Breast epithelium (tissue), 4 donors: ENCODE data around the gene HELLS. TPM values are rescaled to one million over a fixed set of nuclear protein-coding genes. Genes with fewer than 3 reads are reported as not detected.

Experiments
- DNase-seq, 2 donors: peaks; one replicate each; pipeline ENCODE4 v3.0.0-alpha.2; 2019; ENCODE audit warnings: low spot score in 2 of 2
- H3K27ac ChIP-seq, 2 donors: fragments of 200-600 bp; sonication (generic) in 1 of 2; one replicate each; pipeline ENCODE4 v1.5.1; 2016 to 2019; ENCODE audit warnings: mild to moderate bottlenecking in 1 of 2
- H3K27me3 ChIP-seq, 2 donors: fragments of 200-600 bp; sonication (generic) in 1 of 2; one replicate each; pipeline versions ENCODE4 v1.5.1 to v1.6.0; 2017 to 2019; ENCODE audit warnings: control low read depth in 1 of 2, mild to moderate bottlenecking in 1 of 2
- H3K36me3 ChIP-seq: fragments of 200-600 bp; one replicate; pipeline ENCODE4 v1.5.1; 2019
- H3K4me1 ChIP-seq, 2 donors: fragments of 200-600 bp; sonication (generic); one replicate each; pipeline ENCODE4 v1.5.1; 2016 to 2019; ENCODE audit warnings: control low read depth in 1 of 2
- H3K4me3 ChIP-seq, 3 donors: fragments of 200-600 bp; sonication (generic); 1 replicate in 2 of 3; 2 replicates in 1 of 3; pipeline ENCODE4 v1.5.1; 2016 to 2019; ENCODE audit warnings: mild to moderate bottlenecking in 3 of 3, moderate library complexity in 2 of 3
- H3K9me3 ChIP-seq, 2 donors: fragments of 200-600 bp; sonication (generic) in 1 of 2; one replicate each; pipeline ENCODE4 v1.5.1; 2016 to 2019; ENCODE audit warnings: control low read depth in 1 of 2
- POLR2A ChIP-seq: fragments of 450-650 bp; IDR thresholded peaks from one replicate; pipeline ENCODE4 v1.6.1; 2016; ENCODE audit warnings: antibody characterized with exemption, mild to moderate bottlenecking, moderate library complexity
- POLR2AphosphoS5 ChIP-seq, 3 donors: sonication (generic); formaldehyde crosslinking; IDR thresholded peaks; one replicate each; pipeline ENCODE4 v1.6.1; 2017; ENCODE audit warnings: antibody characterized with exemption in 3 of 3
- intact Hi-C: fragments of 100-400 bp; cut with DNase I; formaldehyde crosslinking; loops from one replicate; pipeline ENCODE4 v1.15.1; 2023; ENCODE audit warnings: low total_unique reads
- total RNA-seq, 3 donors: library from RNA; depleted of rRNA; stranded (reverse); fragments of >200 nt; gene quantifications; one replicate each; pipeline ENCODE4 v1.1.0, GENCODE V29; 2016
- TF ChIP-seq, protein P1 (sequence below), 3 donors: fragments of 450-650 bp; IDR thresholded peaks; one replicate each; pipeline ENCODE4 v1.5.1; 2016 to 2017; ENCODE audit warnings: antibody characterized with exemption in 3 of 3, mild to moderate bottlenecking in 3 of 3, moderate library complexity in 3 of 3

HELLS gene
- total RNA-seq, 3 donors from 2014 or later: 1.8 to 9.8 (median 7.5) TPM

DNA sequence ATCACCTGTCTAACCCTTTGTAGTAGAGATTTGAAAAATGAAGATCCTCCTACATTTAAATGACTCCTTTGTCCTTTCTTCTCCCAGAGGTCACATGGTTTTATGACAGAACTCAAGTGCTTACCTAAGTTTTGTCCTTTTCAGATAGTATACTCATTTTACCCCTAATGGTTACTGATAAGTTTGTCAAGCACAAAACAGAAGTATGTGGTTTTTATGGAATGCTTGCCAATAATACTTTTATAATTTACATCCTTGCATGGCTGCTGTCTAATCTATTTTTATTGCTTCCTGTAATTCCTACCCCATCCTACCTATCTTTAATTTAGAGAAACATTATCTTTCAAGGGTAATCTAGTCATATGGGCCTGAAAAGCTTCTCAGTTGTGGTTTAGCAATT is 37.5 kb downstream of the HELLS start:
- intact Hi-C loops: no loop called here
- Histone ChIP-seq H3K36me3 (no peaks in the 10 kb centered on the region), H3K9me3 (no peaks in the 10 kb centered on the region), H3K27me3 (no peaks in the 10 kb centered on the region), H3K27ac (no peak overlapping the region), H3K4me1 (no peaks in the 10 kb centered on the region), H3K4me3 (no peak overlapping the region)
- TF ChIP-seq, protein P1, sequence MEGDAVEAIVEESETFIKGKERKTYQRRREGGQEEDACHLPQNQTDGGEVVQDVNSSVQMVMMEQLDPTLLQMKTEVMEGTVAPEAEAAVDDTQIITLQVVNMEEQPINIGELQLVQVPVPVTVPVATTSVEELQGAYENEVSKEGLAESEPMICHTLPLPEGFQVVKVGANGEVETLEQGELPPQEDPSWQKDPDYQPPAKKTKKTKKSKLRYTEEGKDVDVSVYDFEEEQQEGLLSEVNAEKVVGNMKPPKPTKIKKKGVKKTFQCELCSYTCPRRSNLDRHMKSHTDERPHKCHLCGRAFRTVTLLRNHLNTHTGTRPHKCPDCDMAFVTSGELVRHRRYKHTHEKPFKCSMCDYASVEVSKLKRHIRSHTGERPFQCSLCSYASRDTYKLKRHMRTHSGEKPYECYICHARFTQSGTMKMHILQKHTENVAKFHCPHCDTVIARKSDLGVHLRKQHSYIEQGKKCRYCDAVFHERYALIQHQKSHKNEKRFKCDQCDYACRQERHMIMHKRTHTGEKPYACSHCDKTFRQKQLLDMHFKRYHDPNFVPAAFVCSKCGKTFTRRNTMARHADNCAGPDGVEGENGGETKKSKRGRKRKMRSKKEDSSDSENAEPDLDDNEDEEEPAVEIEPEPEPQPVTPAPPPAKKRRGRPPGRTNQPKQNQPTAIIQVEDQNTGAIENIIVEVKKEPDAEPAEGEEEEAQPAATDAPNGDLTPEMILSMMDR (IDR thresholded peaks at IDR 0.05): no peak
- TF ChIP-seq POLR2A: no peak
- no peak for TF ChIP-seq POLR2AphosphoS5 (IDR thresholded peaks at IDR 0.05)
- no peak for DNase-seq

DNA sequence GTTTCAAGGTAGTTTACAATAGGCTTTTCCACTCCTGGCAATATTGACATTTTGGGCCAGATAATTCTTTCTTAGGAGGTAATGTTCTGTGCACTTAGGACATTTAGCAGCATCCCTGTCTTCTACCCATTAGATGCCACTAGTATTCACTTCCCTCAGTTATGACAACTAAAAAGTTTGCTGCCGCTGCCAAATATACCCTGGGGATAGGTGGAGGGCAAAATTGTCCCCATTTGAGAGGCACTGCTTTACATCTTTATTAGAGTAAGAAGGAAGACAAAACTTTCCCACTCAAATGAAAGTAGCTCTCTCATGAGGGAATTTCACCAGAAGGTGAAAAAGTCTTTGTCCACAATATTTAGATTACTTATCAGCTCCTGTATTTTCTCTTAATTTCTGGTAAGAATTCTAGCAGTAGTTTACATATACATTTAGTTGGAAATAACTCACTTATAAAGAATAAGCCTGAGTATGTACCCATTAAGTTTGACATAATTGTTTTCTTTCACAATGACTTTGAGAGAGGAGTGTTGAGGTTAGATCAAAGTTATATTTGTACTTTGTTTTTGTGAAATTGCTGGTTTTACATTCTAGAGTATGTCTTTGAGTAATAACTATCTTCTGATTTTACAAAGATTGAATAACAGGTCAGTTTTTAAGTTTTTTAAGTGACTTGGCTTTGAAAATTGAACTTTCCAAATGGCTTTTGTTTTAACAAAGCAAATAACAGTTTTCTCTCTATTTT is 46.0 kb downstream of the HELLS start:
- Histone ChIP-seq H3K4me1 (no peaks in the 10 kb centered on the region), H3K27ac (no peak overlapping the region), H3K36me3 (no peaks in the 10 kb centered on the region), H3K27me3 (no peaks in the 10 kb centered on the region), H3K4me3 (no peak overlapping the region), H3K9me3 (no peaks in the 10 kb centered on the region)
- DNase-seq: no peak
- TF ChIP-seq POLR2A (no peak), POLR2AphosphoS5 (IDR thresholded peaks at IDR 0.05) (no peak)
- TF ChIP-seq, protein P1 (IDR thresholded peaks at IDR 0.05): no peak
- intact Hi-C loops: no loop called here

DNA sequence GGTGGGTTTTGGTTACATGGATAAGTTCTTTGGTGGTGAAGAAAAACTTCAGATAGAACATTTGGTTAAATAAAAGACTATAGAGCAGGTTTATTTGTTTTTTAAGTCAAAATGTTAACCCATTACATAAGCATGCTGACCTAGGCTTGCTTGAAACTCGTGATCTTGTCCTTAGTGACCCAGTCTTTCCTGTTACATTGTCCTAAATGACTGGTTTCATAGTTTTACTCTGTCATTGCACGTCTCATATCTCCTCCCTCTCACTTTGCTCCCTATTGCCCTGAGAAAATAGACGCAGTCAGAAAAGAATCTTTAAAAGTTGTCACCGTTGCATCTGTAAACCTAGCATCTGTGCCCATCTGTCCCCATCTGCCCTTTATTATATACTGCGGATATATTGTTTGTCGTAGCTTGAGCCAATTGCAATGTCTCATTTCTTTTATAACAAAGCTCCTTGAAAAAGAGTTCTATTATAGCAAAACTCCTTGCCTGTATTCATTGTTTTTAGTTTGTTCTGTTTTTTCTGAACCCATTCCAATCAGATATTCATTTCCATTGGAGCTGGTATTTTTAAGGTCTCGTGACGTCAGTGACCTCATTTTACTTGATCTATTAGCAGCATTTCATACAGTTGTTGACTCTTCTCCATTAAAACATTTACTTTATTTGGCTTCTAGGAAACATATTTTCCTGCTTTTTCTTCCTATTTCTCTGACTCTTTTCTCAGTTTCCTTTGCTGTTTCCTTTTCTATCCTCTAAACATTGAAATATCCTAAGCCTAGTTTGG is 57.3 kb downstream of the HELLS start:
- no peak for DNase-seq
- Histone ChIP-seq H3K9me3 (no peaks in the 10 kb centered on the region), H3K27me3 (no peaks in the 10 kb centered on the region), H3K27ac (no peak overlapping the region), H3K4me3 (no peak overlapping the region), H3K36me3 (peaks cover 2% of the 10 kb centered on the region), H3K4me1 (no peaks in the 10 kb centered on the region)
- intact Hi-C loops: no loop called here
- TF ChIP-seq, protein P1 (IDR thresholded peaks at IDR 0.05): no peak
- TF ChIP-seq POLR2AphosphoS5 (IDR thresholded peaks at IDR 0.05) (no peak), POLR2A (no peak)

DNA sequence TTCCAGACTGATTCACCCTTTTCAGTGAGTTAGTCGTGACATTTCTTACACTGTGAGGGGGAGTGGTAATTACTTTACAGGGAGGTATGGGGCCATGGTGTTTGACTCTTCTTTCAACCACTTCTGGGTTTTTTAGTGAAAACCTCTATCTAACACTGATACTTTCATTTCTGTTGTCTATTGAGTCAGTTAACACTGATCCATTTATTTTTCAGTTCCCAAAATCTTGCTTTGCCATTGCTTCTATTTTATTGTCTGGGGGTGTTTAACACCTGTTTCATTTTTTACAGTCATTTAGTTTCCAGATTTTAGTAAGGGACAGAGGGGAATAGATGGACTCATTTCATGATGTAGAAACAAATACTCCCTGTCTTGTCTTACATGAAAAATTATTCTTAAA is 61.5 kb downstream of the HELLS start:
- Histone ChIP-seq H3K27me3 (no peaks in the 10 kb centered on the region), H3K4me1 (no peaks in the 10 kb centered on the region), H3K27ac (no peak overlapping the region), H3K36me3 (no peaks in the 10 kb centered on the region), H3K9me3 (no peaks in the 10 kb centered on the region), H3K4me3 (no peak overlapping the region)
- intact Hi-C loops: no loop called here
- TF ChIP-seq, protein P1 (IDR thresholded peaks at IDR 0.05): no peak
- TF ChIP-seq POLR2AphosphoS5 (IDR thresholded peaks at IDR 0.05) (no peak), POLR2A (no peak)
- no peak for DNase-seq

DNA sequence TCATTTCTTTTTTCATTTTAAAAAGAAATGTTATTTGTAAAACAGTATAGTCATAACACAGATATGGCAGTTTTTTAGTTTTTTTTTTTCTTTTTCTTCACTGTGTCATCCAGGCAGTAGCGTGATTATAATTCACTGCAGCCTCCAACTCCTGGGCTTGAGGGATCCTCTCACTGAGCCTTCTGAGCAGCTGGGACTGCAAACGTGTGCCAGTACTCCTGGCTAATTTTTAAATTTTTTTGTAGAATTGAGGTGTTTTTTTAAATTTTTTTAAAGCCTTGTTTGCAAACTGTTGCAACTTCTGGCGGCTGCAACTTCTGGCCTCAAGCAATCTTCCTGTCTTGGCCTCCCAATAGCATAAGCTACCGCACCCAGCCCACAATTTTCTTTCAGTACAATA is 63.0 kb downstream of the HELLS start:
- H3K27ac ChIP-seq: no peak overlapping the region
- no peaks in the 10 kb centered on the region for H3K27me3 ChIP-seq
- H3K4me1 ChIP-seq: no peaks in the 10 kb centered on the region
- no peaks in the 10 kb centered on the region for H3K36me3 ChIP-seq
- H3K4me3 ChIP-seq: no peak overlapping the region
- DNase-seq: no peak
- no peaks in the 10 kb centered on the region for H3K9me3 ChIP-seq
- intact Hi-C loops: no loop called here
- TF ChIP-seq POLR2A: no peak
- TF ChIP-seq, protein P1 (IDR thresholded peaks at IDR 0.05): no peak
- TF ChIP-seq POLR2AphosphoS5 (IDR thresholded peaks at IDR 0.05): no peak
